Testis (tissue), 3 donors: Measurements from ENCODE around the gene MAGOHB. TPM values are rescaled to one million over a fixed set of nuclear protein-coding genes. Genes with fewer than 3 reads are reported as not detected.

Source experiments
- DNase-seq: peaks from one replicate; pipeline ENCODE4 v3.0.0-alpha.2; 2019
- H3K27ac ChIP-seq, 2 donors: fragments of 200-600 bp; sonication (generic); one replicate each; pipeline ENCODE4 v1.5.1; 2019
- H3K27me3 ChIP-seq: fragments of 200-600 bp; sonication (generic); one replicate; pipeline ENCODE4 v1.5.1; 2019
- H3K36me3 ChIP-seq: fragments of 200-600 bp; sonication (generic); one replicate; pipeline ENCODE4 v1.5.1; 2017; ENCODE audit warnings: low read depth; ENCODE audit errors: missing control alignments
- H3K4me1 ChIP-seq: fragments of 200-600 bp; sonication (generic); one replicate; pipeline ENCODE4 v1.5.1; 2019
- H3K4me3 ChIP-seq, 2 donors: fragments of 200-600 bp; sonication (generic); one replicate each; pipeline ENCODE4 v1.5.1; 2017 to 2019
- H3K9me3 ChIP-seq: fragments of 200-600 bp; sonication (generic); one replicate; pipeline ENCODE4 v1.5.1; 2017
- CTCF ChIP-seq, 3 experiments: fragments of 450-650 bp in 2 of 3; fragments of 200-600 bp in 1 of 3; sonication (generic) in 1 of 3; IDR thresholded peaks; one replicate each; pipeline ENCODE4 v1.5.1; 2016 to 2019; ENCODE audit warnings: antibody characterized with exemption in 3 of 3, mild to moderate bottlenecking in 2 of 3, moderate library complexity in 1 of 3
- POLR2A ChIP-seq: fragments of 450-650 bp; IDR thresholded peaks from one replicate; pipeline ENCODE4 v1.6.1; 2017; ENCODE audit warnings: antibody characterized with exemption, mild to moderate bottlenecking, moderate library complexity
- WGBS, 2 donors: methylation state at CpG; one replicate each; pipeline ENCODE4 v1.1.5; 2018; 5-methylcytosine and 5-hydroxymethylcytosine counted together
- intact Hi-C: fragments of 100-400 bp; cut with DNase I; formaldehyde crosslinking; loops from one replicate; pipeline ENCODE4 v1.15.1; 2023; ENCODE audit warnings: low total_unique reads
- polyA plus RNA-seq: library from polyadenylated mRNA; stranded (reverse); fragments of 350-450 nt; fragmentation: Illumina TruSeq; extraction: RNeasy Lipid Tissue Mini Kit (QIAGEN cat#74804); gene quantifications from one replicate; pipeline ENCODE4 v1.2.3, GENCODE V29; 2014; ENCODE audit warnings: low read depth, low replicate concordance; ENCODE audit not compliant: insufficient read depth
- total RNA-seq, 2 donors: library from RNA; depleted of rRNA; stranded (reverse); fragments of >200 nt; gene quantifications; one replicate each; pipeline ENCODE4 v1.2.3, GENCODE V29; 2016

Gene MAGOHB
- total and polyA plus RNA-seq, 3 donors from 2014 or later: 16.1 to 20.5 (median 16.7) TPM

GRCh38 chr12:10559244-10559643, 54.2 kb downstream of the MAGOHB start:
- no peaks in the 10 kb centered on the region for H3K9me3 ChIP-seq
- no peak overlapping the region for H3K4me3 ChIP-seq
- no peak for TF ChIP-seq CTCF (IDR thresholded peaks at IDR 0.05)
- no peak for TF ChIP-seq POLR2A
- H3K27ac ChIP-seq: no peak overlapping the region
- no peak for DNase-seq
- H3K36me3 ChIP-seq: no peaks in the 10 kb centered on the region
- intact Hi-C loops: no loop called here
- no peaks in the 10 kb centered on the region for H3K4me1 ChIP-seq
- 79 to 89% methylated on average over 2 of the region's 2 CpGs for WGBS, 2 donors
- H3K27me3 ChIP-seq: no peaks in the 10 kb centered on the region

- DNase-seq: no peak
- Histone ChIP-seq H3K4me1 (no peaks in the 10 kb centered on the region), H3K27me3 (no peaks in the 10 kb centered on the region), H3K9me3 (no peaks in the 10 kb centered on the region), H3K36me3 (no peaks in the 10 kb centered on the region), H3K4me3 (no peak overlapping the region), H3K27ac (no peak overlapping the region)
- whole genome bisulfite sequencing, 2 donors: 98 to 100% methylated on average over 3 of the region's 3 CpGs
- intact Hi-C loops: no loop called here
- TF ChIP-seq POLR2A (no peak), CTCF (IDR thresholded peaks at IDR 0.05) (no peak)
Measured at GRCh38 chr12:10558789-10559188, 54.6 kb downstream of the MAGOHB start.

GRCh38 chr12:10558301-10558700, 55.1 kb downstream of the MAGOHB start:
- Histone ChIP-seq H3K27me3 (no peaks in the 10 kb centered on the region), H3K4me1 (no peaks in the 10 kb centered on the region), H3K4me3 (no peak overlapping the region), H3K27ac (no peak overlapping the region), H3K9me3 (no peaks in the 10 kb centered on the region), H3K36me3 (no peaks in the 10 kb centered on the region)
- intact Hi-C loops: no loop called here
- 88 to 90% methylated on average over 3 of the region's 3 CpGs for WGBS, 2 donors
- DNase-seq: no peak
- no peak for TF ChIP-seq POLR2A
- TF ChIP-seq CTCF (IDR thresholded peaks at IDR 0.05): no peak

DNA sequence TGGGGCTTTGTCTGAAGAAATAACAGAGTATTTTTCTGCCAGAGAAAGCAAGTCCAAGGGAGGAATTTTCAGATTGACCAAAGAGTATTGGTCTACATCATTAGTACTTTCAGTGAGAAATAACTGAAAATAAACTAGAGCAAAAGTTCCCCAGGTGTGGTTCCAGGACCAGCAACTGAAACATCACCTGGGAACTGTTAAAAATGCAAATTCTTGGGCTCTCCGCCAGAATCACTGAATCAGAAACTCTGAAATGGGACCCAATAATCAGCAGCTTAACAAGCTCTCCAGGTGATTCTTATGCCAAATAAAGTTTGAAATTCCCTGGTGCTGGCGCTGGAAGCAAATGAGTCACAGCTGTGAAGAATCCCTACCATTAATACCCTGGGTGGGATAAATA, 55.6 kb downstream of the MAGOHB start:
- no peaks in the 10 kb centered on the region for H3K27me3 ChIP-seq
- no peak for DNase-seq
- H3K4me3 ChIP-seq: no peak overlapping the region
- H3K36me3 ChIP-seq: no peaks in the 10 kb centered on the region
- no peak overlapping the region for H3K27ac ChIP-seq
- WGBS, 2 donors: 84 to 100% methylated on average over 2 of the region's 2 CpGs
- intact Hi-C loops: no loop called here
- TF ChIP-seq POLR2A (no peak), CTCF (IDR thresholded peaks at IDR 0.05) (no peak)
- no peaks in the 10 kb centered on the region for H3K4me1 ChIP-seq
- H3K9me3 ChIP-seq: no peaks in the 10 kb centered on the region

DNA sequence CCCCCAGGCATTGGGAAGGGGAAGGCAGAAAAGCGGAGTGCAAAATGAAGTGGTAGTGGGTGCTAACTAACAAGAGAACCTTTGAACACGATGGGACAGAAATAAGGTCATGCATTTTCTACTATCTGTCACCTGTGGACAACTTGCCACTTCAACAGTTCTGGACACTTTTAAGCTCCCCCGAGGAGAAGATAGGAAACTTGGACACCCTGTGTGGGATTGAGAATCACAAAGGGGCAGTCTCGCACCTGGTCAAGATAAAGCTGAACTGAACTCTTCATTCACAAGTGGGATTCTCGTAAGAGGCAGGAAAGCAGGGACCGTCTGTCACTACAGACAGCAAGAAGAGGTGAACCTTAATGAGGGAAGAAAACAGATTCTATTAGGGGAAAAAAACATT, 56.1 kb downstream of the MAGOHB start:
- no peak for DNase-seq
- no peaks in the 10 kb centered on the region for H3K9me3 ChIP-seq
- H3K4me1 ChIP-seq: no peaks in the 10 kb centered on the region
- H3K4me3 ChIP-seq: no peak overlapping the region
- no peaks in the 10 kb centered on the region for H3K36me3 ChIP-seq
- H3K27ac ChIP-seq: no peak overlapping the region
- WGBS, 2 donors: 59 to 66% methylated on average over 6 of the region's 6 CpGs
- TF ChIP-seq CTCF (IDR thresholded peaks at IDR 0.05) (no peak), POLR2A (no peak)
- H3K27me3 ChIP-seq: no peaks in the 10 kb centered on the region
- intact Hi-C loops: no loop called here
